Left ventricle myocardium inferior (tissue), 1 donor: ENCODE measurements around the gene THEM4. TPM values are rescaled to one million over a fixed set of nuclear protein-coding genes. Genes with fewer than 3 reads are reported as not detected.

ENCODE experiments used
- DNase-seq: peaks from one replicate; pipeline ENCODE4 v3.0.0-alpha.2; 2020
- H3K27ac ChIP-seq: fragments of 200-600 bp; replicated peaks from 2 replicates; pipeline ENCODE4 v1.8.0; 2021
- H3K27me3 ChIP-seq: fragments of 200-600 bp; 2 replicates; pipeline ENCODE4 v1.8.0; 2021; ENCODE audit warnings: low read depth
- H3K36me3 ChIP-seq: fragments of 200-600 bp; 2 replicates; pipeline ENCODE4 v1.8.0; 2021
- H3K4me1 ChIP-seq: fragments of 200-600 bp; 2 replicates; pipeline ENCODE4 v1.8.0; 2021
- H3K4me3 ChIP-seq: fragments of 200-600 bp; 2 replicates; pipeline ENCODE4 v1.8.0; 2021; ENCODE audit warnings: mild to moderate bottlenecking, moderate library complexity
- H3K9me3 ChIP-seq: fragments of 200-600 bp; replicated peaks from 2 replicates; pipeline ENCODE4 v1.8.0; 2021
- intact Hi-C: fragments of 100-400 bp; cut with micrococcal nuclease; formaldehyde crosslinking; loops from one replicate; pipeline ENCODE4 v1.11.0; 2022
- total RNA-seq: library from RNA; stranded (reverse); fragmentation: NEBNext Ultra II Directional; extraction: Animal tissue kit (Norgen Biotek cat#: 25700); gene quantifications from one replicate; pipeline ENCODE4 v1.2.1, GENCODE V29; 2021
- TF ChIP-seq, protein P1 (sequence below): fragments of 200-600 bp; IDR thresholded peaks from 2 replicates; pipeline ENCODE4 v1.8.0; 2021; ENCODE audit warnings: antibody characterized with exemption, mild to moderate bottlenecking, borderline replicate concordance
- donor health status: DM: no; HTN: yes; CAD: no; lungs with severe emphysema.

The THEM4 gene
- total RNA-seq, 1 donor from 2014 or later: 15.8 TPM

DNA sequence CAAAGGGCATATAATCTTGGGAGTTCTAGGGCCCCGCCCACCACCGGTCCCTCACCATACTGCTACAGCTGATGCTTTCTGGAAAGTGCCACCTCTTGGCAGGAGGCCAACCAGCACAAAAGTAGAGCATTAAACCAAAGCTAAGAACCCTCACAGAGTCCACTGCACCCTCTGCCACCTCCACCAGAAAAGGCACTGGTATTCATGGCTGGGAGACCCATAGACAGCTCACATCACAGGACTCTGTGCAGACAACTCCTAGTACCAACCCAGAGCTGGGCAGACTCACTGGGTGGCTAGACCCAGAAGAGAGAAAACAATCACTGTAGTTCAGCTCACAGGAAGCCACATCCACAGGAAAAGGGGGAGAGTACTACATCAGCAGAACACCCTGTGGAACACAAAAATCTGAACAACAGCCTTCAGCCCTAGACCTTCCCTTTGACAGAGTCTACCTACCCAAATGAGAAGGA lies 10.8 kb downstream of the THEM4 start:
- TF ChIP-seq, protein P1, sequence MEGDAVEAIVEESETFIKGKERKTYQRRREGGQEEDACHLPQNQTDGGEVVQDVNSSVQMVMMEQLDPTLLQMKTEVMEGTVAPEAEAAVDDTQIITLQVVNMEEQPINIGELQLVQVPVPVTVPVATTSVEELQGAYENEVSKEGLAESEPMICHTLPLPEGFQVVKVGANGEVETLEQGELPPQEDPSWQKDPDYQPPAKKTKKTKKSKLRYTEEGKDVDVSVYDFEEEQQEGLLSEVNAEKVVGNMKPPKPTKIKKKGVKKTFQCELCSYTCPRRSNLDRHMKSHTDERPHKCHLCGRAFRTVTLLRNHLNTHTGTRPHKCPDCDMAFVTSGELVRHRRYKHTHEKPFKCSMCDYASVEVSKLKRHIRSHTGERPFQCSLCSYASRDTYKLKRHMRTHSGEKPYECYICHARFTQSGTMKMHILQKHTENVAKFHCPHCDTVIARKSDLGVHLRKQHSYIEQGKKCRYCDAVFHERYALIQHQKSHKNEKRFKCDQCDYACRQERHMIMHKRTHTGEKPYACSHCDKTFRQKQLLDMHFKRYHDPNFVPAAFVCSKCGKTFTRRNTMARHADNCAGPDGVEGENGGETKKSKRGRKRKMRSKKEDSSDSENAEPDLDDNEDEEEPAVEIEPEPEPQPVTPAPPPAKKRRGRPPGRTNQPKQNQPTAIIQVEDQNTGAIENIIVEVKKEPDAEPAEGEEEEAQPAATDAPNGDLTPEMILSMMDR: no peak
- H3K27me3 ChIP-seq: no peaks in the 10 kb centered on the region
- H3K4me1 ChIP-seq: peaks cover 21% of the 10 kb centered on the region
- no peak overlapping the region for H3K4me3 ChIP-seq
- H3K27ac ChIP-seq: no peak overlapping the region
- peaks cover 27% of the 10 kb centered on the region for H3K9me3 ChIP-seq
- peaks cover 18% of the 10 kb centered on the region for H3K36me3 ChIP-seq
- intact Hi-C loops: no loop called here
- DNase-seq: no peak

DNA sequence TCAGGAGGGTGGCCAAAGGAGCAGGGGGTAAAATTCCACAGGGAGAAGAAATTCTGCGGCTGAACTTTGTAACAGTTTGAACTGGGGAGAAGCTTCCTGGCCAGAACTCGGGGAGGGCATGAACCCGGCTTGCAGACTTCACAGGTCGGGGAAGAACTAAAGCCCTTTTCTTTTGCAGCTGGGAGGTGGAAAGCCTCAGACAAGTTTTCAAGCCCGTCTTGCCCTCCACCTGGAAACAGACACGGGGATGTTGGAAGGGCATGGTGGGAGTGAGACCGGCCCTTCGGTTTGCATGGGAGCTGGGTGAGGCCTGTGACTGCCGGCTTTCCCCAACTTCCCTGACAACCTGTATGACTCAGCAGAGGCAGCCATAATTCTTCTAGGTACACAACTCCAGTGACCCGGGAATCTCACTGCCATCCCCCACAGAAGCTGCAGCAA lies 11.3 kb downstream of the THEM4 start:
- Histone ChIP-seq H3K27me3 (no peaks in the 10 kb centered on the region), H3K9me3 (peaks cover 27% of the 10 kb centered on the region), H3K36me3 (peaks cover 21% of the 10 kb centered on the region), H3K27ac (no peak overlapping the region), H3K4me3 (no peak overlapping the region), H3K4me1 (peaks cover 21% of the 10 kb centered on the region)
- no peak for DNase-seq
- TF ChIP-seq, protein P1: no peak
- intact Hi-C loops: no loop called here

DNA sequence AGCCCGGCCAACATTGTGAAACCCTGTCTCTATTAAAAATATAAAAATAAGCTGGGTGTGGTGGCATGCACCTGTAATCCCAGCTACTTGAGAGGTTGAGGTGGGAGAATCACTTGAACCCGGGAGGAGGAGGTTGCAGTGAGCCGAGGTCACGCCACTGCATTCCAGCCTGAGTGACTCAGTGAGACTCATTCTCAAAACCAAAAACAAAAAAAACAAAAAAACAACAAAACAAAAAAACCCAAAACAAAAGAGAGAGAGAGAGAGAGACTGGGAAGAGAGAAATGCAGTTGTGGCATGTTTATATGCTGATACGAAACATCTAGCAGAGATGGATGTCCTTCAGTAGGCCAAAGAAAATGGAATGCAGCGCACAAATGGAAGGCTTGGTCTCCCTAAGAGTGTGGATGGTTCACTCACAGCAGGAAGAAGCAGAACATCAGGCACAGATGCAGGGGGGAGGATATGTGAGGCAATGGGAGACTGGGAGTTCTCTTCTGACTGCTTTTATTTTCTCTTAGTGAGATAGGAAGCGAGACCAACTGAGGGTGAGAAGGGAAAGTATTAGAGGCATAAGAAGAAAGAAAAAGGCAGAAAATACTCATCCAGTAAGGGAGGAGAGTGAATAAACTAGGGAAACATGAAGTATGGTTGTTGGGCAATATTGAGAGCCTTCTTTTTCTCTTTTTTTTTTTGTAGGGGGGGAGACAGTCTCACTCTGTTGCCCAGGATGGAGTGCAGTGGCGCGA lies 16.0 kb downstream of the THEM4 start:
- intact Hi-C loops: no loop called here
- H3K36me3 ChIP-seq: peaks cover 39% of the 10 kb centered on the region

DNA sequence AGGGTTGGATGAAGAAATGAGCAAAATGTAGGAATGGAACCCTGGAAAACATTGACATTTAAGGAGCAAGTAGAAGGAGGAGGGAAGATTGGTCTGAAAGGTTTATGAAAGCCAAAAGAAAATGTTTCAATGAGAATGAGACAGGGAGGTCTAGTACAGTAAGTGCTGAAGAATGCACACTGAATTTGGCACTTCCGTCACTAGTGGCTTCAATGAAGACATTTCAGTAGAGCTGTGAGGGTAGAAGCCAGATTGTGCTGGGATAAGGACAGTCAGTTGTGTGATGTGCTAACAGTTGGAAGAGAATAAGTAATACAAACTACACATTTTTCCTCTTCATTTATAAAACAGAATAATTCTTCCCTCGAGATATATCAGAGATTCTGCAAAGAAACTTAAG lies 17.1 kb downstream of the THEM4 start:
- Histone ChIP-seq H3K27ac (no peak overlapping the region), H3K27me3 (no peaks in the 10 kb centered on the region), H3K4me1 (peaks cover 8% of the 10 kb centered on the region), H3K36me3 (peaks cover 48% of the 10 kb centered on the region), H3K4me3 (no peak overlapping the region), H3K9me3 (no peaks in the 10 kb centered on the region)
- intact Hi-C loops: no loop called here
- DNase-seq: no peak
- TF ChIP-seq, protein P1: no peak

More for the DNA sequence above, 16.0 kb downstream of the THEM4 start:
- DNase-seq: no peak
- TF ChIP-seq, protein P1: no peak
- Histone ChIP-seq H3K4me1 (peaks cover 14% of the 10 kb centered on the region), H3K9me3 (no peaks in the 10 kb centered on the region), H3K27me3 (no peaks in the 10 kb centered on the region), H3K27ac (no peak overlapping the region), H3K4me3 (no peak overlapping the region)

DNA sequence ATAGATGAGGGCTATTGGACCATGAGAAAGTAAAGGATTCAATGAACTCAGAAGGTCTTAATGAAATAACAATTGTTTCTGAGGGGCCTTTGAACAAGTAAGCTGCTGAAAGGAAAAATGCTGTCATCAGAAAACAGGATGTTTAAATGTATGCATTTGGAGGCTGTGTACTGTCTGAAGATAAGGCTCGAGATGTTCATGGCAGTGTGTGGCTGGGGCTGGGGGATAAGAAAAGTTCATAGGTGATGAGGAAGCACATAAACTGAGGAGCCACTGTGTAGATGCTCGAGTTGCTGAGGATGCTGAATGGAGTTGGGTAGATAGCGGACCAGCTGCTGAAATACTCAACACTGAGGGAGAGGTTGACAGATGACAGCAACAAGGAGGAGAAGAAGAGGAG lies 17.8 kb downstream of the THEM4 start:
- H3K9me3 ChIP-seq: no peaks in the 10 kb centered on the region
- DNase-seq: no peak
- H3K4me3 ChIP-seq: no peak overlapping the region
- peaks cover 48% of the 10 kb centered on the region for H3K36me3 ChIP-seq
- H3K27ac ChIP-seq: no peak overlapping the region
- peaks cover 1% of the 10 kb centered on the region for H3K4me1 ChIP-seq
- TF ChIP-seq, protein P1: no peak
- intact Hi-C loops: no loop called here
- H3K27me3 ChIP-seq: no peaks in the 10 kb centered on the region
